SU-DHL-6 (cell line): ENCODE results near the gene RIN1.

Experiments used
- H2AFZ ChIP-seq: fragments of 200-600 bp; sonication (generic); 2 replicates; pipeline ENCODE4 v1.6.1; 2014; ENCODE audit warnings: low read depth, mild to moderate bottlenecking, moderate library complexity, mixed read lengths, antibody characterized with exemption, low read length; ENCODE audit not compliant: severe bottlenecking
- H3F3A ChIP-seq: fragments of 200-600 bp; shearing (Covaris generic); 2 replicates; pipeline ENCODE4 v1.6.0; 2016; ENCODE audit warnings: antibody characterized with exemption, mild to moderate bottlenecking; ENCODE audit not compliant: insufficient read depth
- H3K27ac ChIP-seq: fragments of 200-600 bp; sonication (generic); 2 replicates; pipeline ENCODE4 v1.5.1; 2016; ENCODE audit warnings: low read depth, mild to moderate bottlenecking, low read length, moderate library complexity, mixed read lengths
- H3K27me3 ChIP-seq: fragments of 200-600 bp; sonication (generic), shearing (Covaris generic); 2 replicates; pipeline ENCODE4 v1.6.0; 2014; ENCODE audit warnings: mild to moderate bottlenecking, low read length
- H3K36me3 ChIP-seq: fragments of 200-600 bp; sonication (generic); 2 replicates; pipeline ENCODE4 v1.6.1; 2014; ENCODE audit warnings: mild to moderate bottlenecking, low read length, mixed read lengths
- H3K4me2 ChIP-seq: fragments of 300-600, 200-600 bp; shearing (Covaris generic), sonication (generic); 2 replicates; pipeline ENCODE4 v1.6.0; 2014; ENCODE audit warnings: low read length, low read depth, mild to moderate bottlenecking; ENCODE audit not compliant: poor library complexity, severe bottlenecking
- H3K4me3 ChIP-seq: fragments of 200-600 bp; sonication (generic); 2 replicates; pipeline ENCODE4 v1.5.1; 2014; ENCODE audit warnings: antibody characterized with exemption, low read length, mild to moderate bottlenecking, mixed read lengths; ENCODE audit not compliant: insufficient read depth, poor library complexity, severe bottlenecking
- H3K79me2 ChIP-seq: fragments of 200-600 bp; sonication (generic); 2 replicates; pipeline ENCODE4 v1.6.1; 2014; ENCODE audit warnings: mild to moderate bottlenecking, low read length, moderate library complexity; ENCODE audit not compliant: insufficient read depth
- H3K9ac ChIP-seq: fragments of 200-600 bp; sonication (generic); 2 replicates; pipeline ENCODE4 v1.7.0; 2014; ENCODE audit warnings: mild to moderate bottlenecking, low read length
- H3K9me2 ChIP-seq: fragments of 200-600 bp; sonication (generic); replicated peaks from 2 replicates; pipeline ENCODE4 v1.6.1; 2014; ENCODE audit warnings: low read length; ENCODE audit not compliant: insufficient read depth
- H3K9me3 ChIP-seq: fragments of 200-600 bp; sonication (generic); 2 replicates; pipeline ENCODE4 v1.6.1; 2014; ENCODE audit warnings: low read length, mixed read lengths; ENCODE audit not compliant: insufficient read depth
- H4K20me1 ChIP-seq: fragments of 200-600 bp; sonication (generic); 2 replicates; pipeline ENCODE4 v1.6.1; 2014; ENCODE audit warnings: low read depth, mild to moderate bottlenecking, antibody characterized with exemption, low read length, moderate library complexity, mixed read lengths
- CTCF ChIP-seq: fragments of 200-600 bp; sonication (generic); IDR thresholded peaks from one replicate; pipeline ENCODE4 v1.5.1; 2017; ENCODE audit warnings: antibody characterized with exemption, mild to moderate bottlenecking, low read length, moderate library complexity; ENCODE audit not compliant: insufficient read depth, poor library complexity, severe bottlenecking
- EZH2phosphoT487 ChIP-seq: fragments of 200-600 bp; sonication (generic), shearing (Covaris generic); conservative IDR thresholded peaks from 2 replicates; pipeline ENCODE4 v1.6.1; 2018; ENCODE audit warnings: mild to moderate bottlenecking, antibody characterized with exemption, low read length, moderate library complexity, mixed read lengths

The RIN1 gene

GRCh38 chr11:66315921-66316811 is 20.1 kb downstream of the RIN1 start:
- TF ChIP-seq CTCF (no peak), EZH2phosphoT487 (no peak)
- H3F3A ChIP-seq = no peaks in the 10 kb centered on the region
- H4K20me1 ChIP-seq = no peaks in the 10 kb centered on the region
- no peaks in the 10 kb centered on the region for H3K9me3 ChIP-seq
- no peak overlapping the region for H3K4me2 ChIP-seq
- H3K4me3 ChIP-seq = no peak overlapping the region
- H3K27me3 ChIP-seq = no peaks in the 10 kb centered on the region
- H3K9ac ChIP-seq = no peak overlapping the region
- H2AFZ ChIP-seq = no peak overlapping the region
- no peaks in the 10 kb centered on the region for H3K9me2 ChIP-seq
- no peaks in the 10 kb centered on the region for H3K79me2 ChIP-seq
- H3K36me3 ChIP-seq = no peaks in the 10 kb centered on the region
- H3K27ac ChIP-seq = no peak overlapping the region

DNA sequence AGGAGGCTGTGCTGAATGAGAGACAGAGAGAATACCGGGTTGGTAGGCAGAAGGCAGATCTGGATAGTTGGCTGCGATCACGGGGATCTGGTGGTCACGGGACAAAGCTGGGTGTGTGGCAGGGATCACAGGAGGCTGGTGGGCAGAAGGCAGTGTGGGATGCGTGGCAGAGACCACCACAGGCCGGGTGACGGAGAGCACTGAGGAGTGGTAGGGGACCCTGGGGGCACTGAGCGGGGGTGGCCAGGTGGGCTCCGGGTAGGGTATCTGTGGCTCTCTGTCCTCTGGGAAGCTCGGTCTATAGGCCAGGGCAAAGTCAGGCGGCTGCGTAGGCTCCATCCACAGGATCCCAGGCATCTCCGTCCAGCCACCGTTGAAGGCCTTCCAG is 20.7 kb downstream of the RIN1 start:
- H3K4me2 ChIP-seq = no peak overlapping the region
- no peak overlapping the region for H3K9ac ChIP-seq
- H3K79me2 ChIP-seq = no peaks in the 10 kb centered on the region
- no peaks in the 10 kb centered on the region for H3F3A ChIP-seq
- no peaks in the 10 kb centered on the region for H4K20me1 ChIP-seq
- H3K27ac ChIP-seq = no peak overlapping the region
- H3K9me3 ChIP-seq = no peaks in the 10 kb centered on the region
- no peaks in the 10 kb centered on the region for H3K36me3 ChIP-seq
- H3K27me3 ChIP-seq = no peaks in the 10 kb centered on the region
- no peak overlapping the region for H2AFZ ChIP-seq
- TF ChIP-seq EZH2phosphoT487 = no peak
- no peak overlapping the region for H3K4me3 ChIP-seq
- no peaks in the 10 kb centered on the region for H3K9me2 ChIP-seq

DNA sequence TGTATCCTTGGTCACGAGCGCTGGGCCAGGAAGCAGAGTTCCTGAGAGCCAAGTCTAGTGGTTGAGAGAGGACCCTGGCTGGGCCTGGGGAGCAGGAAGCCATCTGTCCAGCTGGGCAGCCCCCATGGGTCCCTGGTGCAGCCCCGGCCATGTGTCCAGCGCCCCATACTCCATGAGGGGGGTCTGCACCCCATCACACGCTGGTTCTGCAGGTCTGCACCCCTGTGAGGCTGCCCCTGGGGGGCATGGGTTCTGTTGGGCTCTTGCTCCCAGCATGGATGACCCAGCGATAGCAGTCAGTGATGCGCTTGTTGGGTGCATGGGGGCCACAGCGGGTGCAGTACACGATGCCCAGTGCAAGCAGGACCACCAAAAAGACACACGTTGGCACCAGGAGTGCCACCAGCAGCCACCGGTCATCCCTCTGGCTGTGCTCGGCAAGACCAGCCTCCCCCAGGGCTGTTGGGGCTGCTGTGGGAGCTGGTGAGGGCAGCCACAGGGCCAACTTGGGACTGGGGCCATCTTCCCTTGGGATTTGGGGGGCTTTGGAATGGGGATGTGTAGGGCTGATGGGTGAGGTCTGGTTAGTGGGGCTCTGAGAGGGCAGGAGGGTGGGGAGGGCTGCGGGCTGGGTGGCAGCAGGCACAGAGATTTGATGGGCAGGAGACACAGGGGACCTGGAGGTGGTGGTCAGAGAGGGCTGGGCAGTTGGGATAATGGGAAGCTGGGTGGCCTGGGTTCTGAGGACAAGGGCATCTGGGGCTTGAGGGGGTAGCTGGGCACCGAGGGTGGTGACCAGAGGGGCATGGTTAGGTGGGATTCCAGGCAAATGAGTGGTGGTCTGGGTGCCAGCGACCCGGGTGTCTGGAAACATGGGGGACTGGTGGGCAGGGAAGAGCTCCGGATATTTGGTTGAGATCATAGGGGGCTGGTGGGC is 21.4 kb downstream of the RIN1 start:
- H3K4me3 ChIP-seq = no peak overlapping the region
- no peaks in the 10 kb centered on the region for H3K9me3 ChIP-seq
- no peaks in the 10 kb centered on the region for H3K27me3 ChIP-seq
- H3K36me3 ChIP-seq = no peaks in the 10 kb centered on the region
- H4K20me1 ChIP-seq = no peaks in the 10 kb centered on the region
- no peak overlapping the region for H3K9ac ChIP-seq
- H3F3A ChIP-seq = no peaks in the 10 kb centered on the region
- no peak overlapping the region for H2AFZ ChIP-seq
- H3K79me2 ChIP-seq = no peaks in the 10 kb centered on the region
- H3K9me2 ChIP-seq = no peaks in the 10 kb centered on the region
- no peak overlapping the region for H3K4me2 ChIP-seq
- no peak for TF ChIP-seq EZH2phosphoT487
- no peak for TF ChIP-seq CTCF
- no peak overlapping the region for H3K27ac ChIP-seq

DNA sequence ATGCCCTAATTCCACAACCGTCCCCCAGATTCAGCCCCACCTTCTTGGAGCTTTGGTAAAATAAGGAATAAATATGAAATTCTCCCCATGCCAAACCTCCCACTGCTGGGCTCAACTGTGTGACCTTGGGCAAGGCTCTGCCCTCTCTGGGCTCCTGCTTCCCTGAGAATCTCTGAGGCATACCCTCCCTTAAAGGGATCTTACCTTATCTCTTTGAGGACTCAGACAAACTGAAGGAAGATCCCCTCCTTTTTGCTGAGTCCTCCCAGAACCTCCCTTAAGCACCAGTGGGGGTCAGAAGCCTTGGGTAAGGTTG is 22.1 kb downstream of the RIN1 start:
- Histone ChIP-seq H3K9ac (no peak overlapping the region), H3K79me2 (no peaks in the 10 kb centered on the region), H3K9me3 (no peaks in the 10 kb centered on the region), H3K27ac (no peak overlapping the region), H3F3A (no peaks in the 10 kb centered on the region), H3K4me3 (no peak overlapping the region), H3K27me3 (no peaks in the 10 kb centered on the region), H3K9me2 (no peaks in the 10 kb centered on the region), H2AFZ (no peak overlapping the region), H4K20me1 (no peaks in the 10 kb centered on the region), H3K4me2 (no peak overlapping the region), H3K36me3 (no peaks in the 10 kb centered on the region)
- TF ChIP-seq EZH2phosphoT487 (no peak), CTCF (no peak)
